ENCODE results near the gene CNTNAP5. TPM values are rescaled to one million over a fixed set of nuclear protein-coding genes. Genes with fewer than 3 reads are reported as not detected.

Gene CNTNAP5
- total RNA-seq, 1 experiment from 2014 or later: not detected

DNA sequence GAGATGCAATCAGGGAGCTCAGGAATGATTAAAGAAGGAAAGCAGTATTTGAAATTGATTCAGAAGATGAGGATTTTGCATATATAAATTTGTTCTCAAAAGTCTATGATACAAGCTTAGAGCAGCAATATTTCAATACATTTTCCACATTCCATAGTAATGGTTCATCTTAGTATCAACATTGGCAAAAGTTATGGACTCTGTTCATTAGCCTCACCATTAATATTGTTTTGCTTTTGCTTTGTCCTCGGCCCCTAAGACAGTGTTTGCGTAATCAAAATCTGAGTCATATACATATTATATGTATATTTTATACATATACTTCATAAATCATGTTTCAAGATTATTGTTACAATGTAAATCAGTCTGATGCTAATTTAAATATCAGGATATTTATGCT is 176.6 kb downstream of the CNTNAP5 start:
- Histone ChIP-seq H3K4me3 (ENCODE audit: low read depth, low read length, poor library complexity, severe bottlenecking) (no peak overlapping the region), H3K9me3 (ENCODE audit: low read depth, low read length, poor library complexity, severe bottlenecking) (no peaks in the 10 kb centered on the region), H3K27ac (ENCODE audit: low read depth, low read length, poor library complexity, severe bottlenecking) (no peak overlapping the region), H3K4me1 (ENCODE audit: insufficient read depth, low read length, poor library complexity, severe bottlenecking) (no peaks in the 10 kb centered on the region), H3K36me3 (ENCODE audit: insufficient read depth, low read length, poor library complexity, severe bottlenecking) (no peaks in the 10 kb centered on the region), H3K27me3 (replicated peaks; ENCODE audit: insufficient read depth, low read depth, low read length, poor library complexity) (no peaks in the 10 kb centered on the region)
- BruUV-seq (replicated peaks): no TSS peak
- ChIA-PET POLR2A (ENCODE audit: low non-redundant PET) (no interaction called here), CTCF (no interaction called here)
- TF ChIP-seq, protein P1, sequence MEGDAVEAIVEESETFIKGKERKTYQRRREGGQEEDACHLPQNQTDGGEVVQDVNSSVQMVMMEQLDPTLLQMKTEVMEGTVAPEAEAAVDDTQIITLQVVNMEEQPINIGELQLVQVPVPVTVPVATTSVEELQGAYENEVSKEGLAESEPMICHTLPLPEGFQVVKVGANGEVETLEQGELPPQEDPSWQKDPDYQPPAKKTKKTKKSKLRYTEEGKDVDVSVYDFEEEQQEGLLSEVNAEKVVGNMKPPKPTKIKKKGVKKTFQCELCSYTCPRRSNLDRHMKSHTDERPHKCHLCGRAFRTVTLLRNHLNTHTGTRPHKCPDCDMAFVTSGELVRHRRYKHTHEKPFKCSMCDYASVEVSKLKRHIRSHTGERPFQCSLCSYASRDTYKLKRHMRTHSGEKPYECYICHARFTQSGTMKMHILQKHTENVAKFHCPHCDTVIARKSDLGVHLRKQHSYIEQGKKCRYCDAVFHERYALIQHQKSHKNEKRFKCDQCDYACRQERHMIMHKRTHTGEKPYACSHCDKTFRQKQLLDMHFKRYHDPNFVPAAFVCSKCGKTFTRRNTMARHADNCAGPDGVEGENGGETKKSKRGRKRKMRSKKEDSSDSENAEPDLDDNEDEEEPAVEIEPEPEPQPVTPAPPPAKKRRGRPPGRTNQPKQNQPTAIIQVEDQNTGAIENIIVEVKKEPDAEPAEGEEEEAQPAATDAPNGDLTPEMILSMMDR (conservative IDR thresholded peaks at IDR 0.05; ENCODE audit: low read depth, low read length): no peak
- TF ChIP-seq EZH2 (IDR thresholded peaks at IDR 0.05; ENCODE audit: borderline replicate concordance, low read depth, low read length, poor library complexity, severe bottlenecking): no peak
- intact Hi-C loops (cut with micrococcal nuclease; ENCODE audit: unreplicated experiment): no loop called here
- DNase-seq (ENCODE audit: low spot score): no peak

DNA sequence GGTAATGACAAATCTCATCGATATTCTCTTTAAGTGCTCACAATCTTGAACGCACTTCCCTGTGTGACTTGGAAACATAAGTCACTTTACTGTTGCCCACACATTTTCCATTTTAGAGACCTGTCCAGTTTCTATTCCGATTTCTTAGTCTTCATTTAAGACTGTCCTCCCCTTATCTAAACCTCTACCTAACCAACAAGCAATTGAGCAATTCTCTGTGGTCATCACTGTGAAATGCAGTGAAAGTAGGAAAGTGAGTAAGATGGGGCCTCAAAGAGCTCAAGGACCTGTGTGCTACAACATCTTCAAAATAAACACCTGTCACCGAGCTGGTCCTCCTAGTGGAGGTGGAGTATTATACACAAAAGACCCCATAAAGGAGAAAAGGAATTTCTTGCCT is 184.4 kb downstream of the CNTNAP5 start:
- CTCF ChIA-PET: no interaction called here
- Histone ChIP-seq H3K27me3 (replicated peaks; ENCODE audit: insufficient read depth, low read depth, low read length, poor library complexity) (no peaks in the 10 kb centered on the region), H3K9me3 (ENCODE audit: low read depth, low read length, poor library complexity, severe bottlenecking) (no peaks in the 10 kb centered on the region), H3K4me3 (ENCODE audit: low read depth, low read length, poor library complexity, severe bottlenecking) (no peak overlapping the region), H3K27ac (ENCODE audit: low read depth, low read length, poor library complexity, severe bottlenecking) (no peak overlapping the region), H3K36me3 (ENCODE audit: insufficient read depth, low read length, poor library complexity, severe bottlenecking) (no peaks in the 10 kb centered on the region), H3K4me1 (ENCODE audit: insufficient read depth, low read length, poor library complexity, severe bottlenecking) (no peaks in the 10 kb centered on the region)
- no peak for DNase-seq (ENCODE audit: low spot score)
- TF ChIP-seq, protein P1 (conservative IDR thresholded peaks at IDR 0.05; ENCODE audit: low read depth, low read length): no peak
- TF ChIP-seq EZH2 (IDR thresholded peaks at IDR 0.05; ENCODE audit: borderline replicate concordance, low read depth, low read length, poor library complexity, severe bottlenecking): no peak
- intact Hi-C loops (cut with micrococcal nuclease; ENCODE audit: unreplicated experiment): no loop called here
- POLR2A ChIA-PET (ENCODE audit: low non-redundant PET): no interaction called here
- BruUV-seq (replicated peaks): no TSS peak

DNA sequence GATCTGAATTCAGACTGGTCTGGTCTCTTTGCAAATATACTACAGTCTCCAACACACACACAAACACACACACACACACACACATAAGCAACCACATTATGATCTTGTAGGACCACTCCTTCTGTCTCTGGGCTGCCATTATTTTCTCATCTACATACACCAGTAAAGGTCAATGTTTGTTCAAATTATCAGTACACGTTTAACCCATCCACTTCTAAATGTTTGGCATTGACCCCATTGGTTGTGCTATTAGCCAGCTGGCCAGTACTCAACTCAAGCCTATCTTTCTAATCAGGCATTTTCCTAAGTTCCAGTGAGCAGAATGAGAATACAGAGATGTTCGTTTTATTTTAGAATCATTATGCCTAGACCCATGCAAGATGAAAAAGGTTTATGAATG is 186.4 kb downstream of the CNTNAP5 start:
- CTCF ChIA-PET: no interaction called here
- Histone ChIP-seq H3K27me3 (replicated peaks; ENCODE audit: insufficient read depth, low read depth, low read length, poor library complexity) (no peaks in the 10 kb centered on the region), H3K9me3 (ENCODE audit: low read depth, low read length, poor library complexity, severe bottlenecking) (no peaks in the 10 kb centered on the region), H3K27ac (ENCODE audit: low read depth, low read length, poor library complexity, severe bottlenecking) (no peak overlapping the region), H3K4me1 (ENCODE audit: insufficient read depth, low read length, poor library complexity, severe bottlenecking) (no peaks in the 10 kb centered on the region), H3K36me3 (ENCODE audit: insufficient read depth, low read length, poor library complexity, severe bottlenecking) (no peaks in the 10 kb centered on the region), H3K4me3 (ENCODE audit: low read depth, low read length, poor library complexity, severe bottlenecking) (no peak overlapping the region)
- no TSS peak for BruUV-seq (replicated peaks)
- TF ChIP-seq, protein P1 (conservative IDR thresholded peaks at IDR 0.05; ENCODE audit: low read depth, low read length): no peak
- no peak for TF ChIP-seq EZH2 (IDR thresholded peaks at IDR 0.05; ENCODE audit: borderline replicate concordance, low read depth, low read length, poor library complexity, severe bottlenecking)
- intact Hi-C loops (cut with micrococcal nuclease; ENCODE audit: unreplicated experiment): no loop called here
- no peak for DNase-seq (ENCODE audit: low spot score)
- POLR2A ChIA-PET (ENCODE audit: low non-redundant PET): no interaction called here
